Activated T-helper 2 cell treated with anti-CD3 and anti-CD28 coated beads, Interferon-gamma antibody, Interleukin-2, Interleukin-4, amounts not matched to agents 10 μg/mL and 5 μg/mL and 100 μg/mL, durations not matched to agents 14 hours and 24 hours and 36 hours (primary cell): ENCODE measurements around the gene WDR18. TPM values are rescaled to one million over a fixed set of nuclear protein-coding genes. Genes with fewer than 3 reads are reported as not detected.
A peak's percentile ranks its signal among the peaks of the same experiment; 100 is the strongest.

Experiments
- DNase-seq: peaks from one replicate; pipeline ENCODE4 v3.0.0; 2021; ENCODE audit warnings: low spot score
- H3K27ac Mint-ChIP-seq: one replicate; pipeline ENCODE4 v1.8.0; 2021; ENCODE audit warnings: mixed read lengths
- H3K27me3 Mint-ChIP-seq: one replicate; pipeline ENCODE4 v1.8.0; 2021; ENCODE audit warnings: low read depth, mixed read lengths
- H3K36me3 Mint-ChIP-seq: one replicate; pipeline ENCODE4 v1.8.0; 2021; ENCODE audit warnings: low read depth, mixed read lengths
- H3K4me1 Mint-ChIP-seq: one replicate; pipeline ENCODE4 v1.8.0; 2021; ENCODE audit warnings: low read depth, mixed read lengths
- H3K4me3 Mint-ChIP-seq: one replicate; pipeline ENCODE4 v1.8.0; 2021; ENCODE audit warnings: low read depth, mild to moderate bottlenecking, moderate library complexity, mixed read lengths
- H3K9me3 Mint-ChIP-seq: one replicate; pipeline ENCODE4 v1.8.0; 2021; ENCODE audit warnings: mixed read lengths
- intact Hi-C: fragments of 100-400 bp; cut with micrococcal nuclease; formaldehyde crosslinking; loops from one replicate; pipeline ENCODE4 v1.15.1; 2023
- total RNA-seq: library from RNA; stranded (reverse); gene quantifications from 2 replicates; pipeline ENCODE4 v1.2.3, GENCODE V29; 2022

WDR18 gene
- total RNA-seq, result 88.6 and 94.9 TPM in 2 replicates

GRCh38 chr19:984165-984967 is at the start of gene WDR18:
TSS of gene WDR18 (plus strand) at chr19:984345. CDS start at chr19:984354, 9 bp downstream.
- intact Hi-C loops, result loop anchor here (1.0 to 5.0 kb wide), 3 partner anchors 37 to 122 kb away; partner anchors contain the start of genes RNU6-2 and TMEM259
- Mint-ChIP-seq H3K27me3 (no peaks in the 10 kb centered on the region), H3K4me3 (peak within 1 kb of the TSS; percentile 95), H3K9me3 (no peaks in the 10 kb centered on the region), H3K27ac (peak within 1 kb of the TSS; percentile 94), H3K4me1 (peaks cover 11% of the 10 kb centered on the region), H3K36me3 (peaks cover 17% of the 10 kb centered on the region)
- DNase-seq, result peak; percentile 86

GRCh38 chr19:934865-935479 is 49.2 kb upstream of the WDR18 start:
- no peaks in the 10 kb centered on the region for H3K27me3 Mint-ChIP-seq
- H3K36me3 Mint-ChIP-seq, result peaks cover 34% of the 10 kb centered on the region
- no peaks in the 10 kb centered on the region for H3K9me3 Mint-ChIP-seq
- DNase-seq, result no peak
- H3K4me3 Mint-ChIP-seq, result no peak overlapping the region
- intact Hi-C loops, result no loop called here
- no peak overlapping the region for H3K27ac Mint-ChIP-seq
- H3K4me1 Mint-ChIP-seq, result peaks cover 6% of the 10 kb centered on the region

DNA sequence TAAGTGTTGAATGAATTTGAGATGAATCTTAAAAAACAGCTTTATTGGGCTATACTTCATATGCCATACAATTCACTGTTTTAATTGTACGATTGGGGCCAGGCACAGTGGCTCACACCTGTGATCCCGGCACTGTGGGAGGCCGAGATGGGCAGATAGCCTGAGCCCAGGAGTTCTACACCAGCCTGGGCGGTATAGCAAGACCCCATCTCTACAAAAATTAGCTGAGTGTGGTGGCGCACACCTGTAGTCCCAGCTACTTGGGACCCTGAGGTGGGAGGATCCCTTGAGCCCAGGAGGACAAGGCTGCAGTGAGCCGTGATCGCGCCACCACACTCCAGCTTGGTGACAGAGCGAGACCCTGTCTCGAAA is 48.0 kb upstream of the WDR18 start:
- Mint-ChIP-seq H3K4me3 (no peak overlapping the region), H3K4me1 (peaks cover 11% of the 10 kb centered on the region), H3K36me3 (peaks cover 33% of the 10 kb centered on the region), H3K9me3 (no peaks in the 10 kb centered on the region), H3K27me3 (peaks cover 3% of the 10 kb centered on the region), H3K27ac (no peak overlapping the region)
- intact Hi-C loops, result no loop called here
- no peak for DNase-seq

DNA sequence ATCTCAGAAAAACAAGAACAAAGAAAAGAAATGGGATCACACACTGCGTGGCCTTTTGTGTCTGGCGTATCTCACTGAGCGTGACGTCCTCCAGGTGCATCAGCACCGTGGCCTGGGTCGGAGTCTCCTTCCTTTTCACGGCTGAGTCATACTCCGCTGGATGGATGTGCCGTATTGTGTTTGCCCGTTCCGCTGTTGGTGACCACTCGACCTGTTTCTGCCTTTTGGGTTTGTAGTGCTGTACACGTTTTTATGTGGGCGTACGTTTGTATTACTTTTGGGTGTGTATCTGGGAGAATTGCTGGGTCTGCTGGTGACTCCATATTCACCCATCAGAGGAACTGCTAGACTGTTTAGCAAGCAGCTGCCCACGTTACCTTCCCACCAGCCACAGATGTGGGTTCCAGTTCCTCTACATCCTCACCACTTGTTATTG is 46.9 kb upstream of the WDR18 start:
- Mint-ChIP-seq H3K27me3 (peaks cover 3% of the 10 kb centered on the region), H3K9me3 (no peaks in the 10 kb centered on the region), H3K4me1 (peaks cover 15% of the 10 kb centered on the region), H3K36me3 (peaks cover 35% of the 10 kb centered on the region), H3K4me3 (no peak overlapping the region), H3K27ac (no peak overlapping the region)
- intact Hi-C loops, result no loop called here
- DNase-seq, result no peak

GRCh38 chr19:938233-938923 is 45.8 kb upstream of the WDR18 start:
- DNase-seq, result no peak
- Mint-ChIP-seq H3K27ac (no peak overlapping the region), H3K27me3 (peaks cover 3% of the 10 kb centered on the region), H3K4me3 (no peak overlapping the region), H3K36me3 (peaks cover 36% of the 10 kb centered on the region), H3K4me1 (peaks cover 12% of the 10 kb centered on the region), H3K9me3 (no peaks in the 10 kb centered on the region)
- intact Hi-C loops, result no loop called here

DNA sequence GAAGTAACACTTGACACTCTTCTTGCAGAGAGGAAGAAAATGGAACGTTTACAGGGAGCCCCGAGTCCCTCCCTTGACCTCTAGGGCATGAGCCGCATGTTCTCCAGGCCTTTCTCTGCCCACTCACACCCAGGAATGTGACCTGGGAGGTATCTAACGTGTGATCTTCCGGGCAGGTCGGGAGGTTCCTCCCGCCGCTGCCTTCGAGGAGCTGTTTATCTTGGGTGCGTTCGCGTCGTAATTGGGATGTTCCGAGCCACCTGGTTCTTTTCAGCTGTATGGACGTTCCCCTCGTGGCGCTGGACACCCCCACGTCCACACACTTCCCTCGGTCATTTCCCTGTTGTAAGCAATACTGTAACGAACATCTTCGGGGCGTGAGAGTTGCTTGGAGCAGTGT is 44.7 kb upstream of the WDR18 start:
- peaks cover 3% of the 10 kb centered on the region for H3K27me3 Mint-ChIP-seq
- H3K4me1 Mint-ChIP-seq, result peaks cover 12% of the 10 kb centered on the region
- peaks cover 36% of the 10 kb centered on the region for H3K36me3 Mint-ChIP-seq
- no peak for DNase-seq
- no peaks in the 10 kb centered on the region for H3K9me3 Mint-ChIP-seq
- H3K27ac Mint-ChIP-seq, result no peak overlapping the region
- intact Hi-C loops, result no loop called here
- no peak overlapping the region for H3K4me3 Mint-ChIP-seq

- H3K36me3 Mint-ChIP-seq, result peaks cover 36% of the 10 kb centered on the region
- H3K9me3 Mint-ChIP-seq, result no peaks in the 10 kb centered on the region
- intact Hi-C loops, result no loop called here
- H3K27me3 Mint-ChIP-seq, result peaks cover 3% of the 10 kb centered on the region
- no peak for DNase-seq
- peaks cover 12% of the 10 kb centered on the region for H3K4me1 Mint-ChIP-seq
- no peak overlapping the region for H3K27ac Mint-ChIP-seq
- H3K4me3 Mint-ChIP-seq, result peak overlapping the region; percentile 69
These were observed 44.2 kb upstream of the WDR18 start for GRCh38 chr19:939922-940321.

DNA sequence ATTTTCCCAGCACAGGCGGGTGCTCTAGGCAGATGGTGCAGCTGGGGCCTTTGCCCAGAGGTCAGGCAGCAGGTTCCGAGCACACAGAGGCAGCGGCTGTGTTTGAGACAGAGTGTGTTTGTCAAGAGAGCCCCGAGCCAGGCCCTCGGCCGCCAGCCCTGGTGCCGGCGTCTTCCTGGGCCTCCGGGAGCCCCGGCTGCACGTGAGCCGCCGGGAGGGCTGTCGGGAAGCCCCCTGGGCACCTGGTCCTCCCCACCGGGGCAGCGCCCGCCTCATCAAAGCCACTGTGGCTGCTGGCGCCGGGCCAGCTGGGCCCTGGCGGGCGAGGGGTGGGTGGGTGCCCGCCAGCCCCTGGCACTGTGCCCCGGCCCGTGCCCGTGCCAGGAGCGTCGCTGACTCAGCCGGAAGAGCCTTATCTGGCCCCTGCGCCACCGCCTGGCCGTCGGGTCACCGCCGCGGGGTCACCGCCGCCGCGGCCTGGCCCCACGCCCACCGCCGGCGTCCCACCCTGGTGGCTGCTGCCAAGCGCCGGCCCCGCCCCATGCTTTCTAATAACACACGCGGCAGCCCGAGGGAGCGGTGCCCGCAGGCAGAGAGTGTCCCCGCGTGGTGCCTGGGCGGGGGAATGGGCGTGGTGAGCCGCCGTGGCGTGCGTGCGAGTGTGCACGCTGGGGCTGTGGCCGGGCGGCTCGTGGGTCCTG is 43.4 kb upstream of the WDR18 start:
- H3K9me3 Mint-ChIP-seq, result no peaks in the 10 kb centered on the region
- DNase-seq, result no peak
- peaks cover 12% of the 10 kb centered on the region for H3K4me1 Mint-ChIP-seq
- peaks cover 3% of the 10 kb centered on the region for H3K27me3 Mint-ChIP-seq
- no peak overlapping the region for H3K27ac Mint-ChIP-seq
- peaks cover 33% of the 10 kb centered on the region for H3K36me3 Mint-ChIP-seq
- peak overlapping the region; percentile 69 for H3K4me3 Mint-ChIP-seq
- intact Hi-C loops, result no loop called here

DNA sequence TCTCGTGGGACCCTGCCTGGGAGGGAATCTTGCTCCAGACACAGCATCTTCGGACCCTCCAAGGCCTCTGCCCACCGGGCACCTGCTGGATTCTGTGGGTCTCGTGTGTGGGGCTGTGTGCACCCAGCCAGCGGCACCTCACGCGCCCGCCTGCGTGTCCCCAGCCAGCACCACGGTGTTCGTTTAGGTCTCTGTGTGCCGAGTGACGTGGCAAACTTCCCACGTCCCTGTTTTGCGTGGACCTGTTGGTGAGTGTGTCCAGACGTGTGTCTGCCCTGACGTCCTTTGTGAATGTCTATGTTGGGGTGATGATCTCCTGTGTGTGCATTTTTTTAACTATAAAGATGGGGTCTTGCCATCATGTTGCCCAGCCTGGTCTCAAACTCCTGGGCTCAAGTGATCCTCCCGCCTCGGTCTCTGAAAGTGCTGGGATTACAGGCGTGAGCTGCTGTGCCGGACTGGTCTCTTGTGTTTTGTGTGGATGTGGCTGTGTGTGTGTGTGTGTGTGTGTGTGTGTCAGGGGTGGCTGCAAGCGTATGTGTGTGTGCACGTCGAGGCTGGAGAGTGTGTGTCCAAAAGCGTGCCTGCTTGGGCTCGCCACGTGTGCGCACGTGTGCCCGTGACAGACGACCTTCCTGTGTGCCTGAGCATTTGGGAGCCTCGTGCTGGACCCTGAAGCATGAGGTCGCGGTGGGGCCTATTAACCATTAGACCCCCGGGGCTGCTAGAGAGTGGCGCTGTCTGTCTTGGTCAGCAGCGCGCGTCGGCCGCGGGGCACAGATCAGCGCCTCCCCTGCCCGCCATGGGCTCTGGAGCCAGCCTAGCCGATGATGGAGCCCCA is 42.6 kb upstream of the WDR18 start:
- intact Hi-C loops, result no loop called here
- Mint-ChIP-seq H3K27ac (no peak overlapping the region), H3K9me3 (no peaks in the 10 kb centered on the region), H3K36me3 (peaks cover 28% of the 10 kb centered on the region), H3K4me1 (peaks cover 12% of the 10 kb centered on the region), H3K4me3 (peak overlapping the region; percentile 62), H3K27me3 (peaks cover 3% of the 10 kb centered on the region)
- no peak for DNase-seq

DNA sequence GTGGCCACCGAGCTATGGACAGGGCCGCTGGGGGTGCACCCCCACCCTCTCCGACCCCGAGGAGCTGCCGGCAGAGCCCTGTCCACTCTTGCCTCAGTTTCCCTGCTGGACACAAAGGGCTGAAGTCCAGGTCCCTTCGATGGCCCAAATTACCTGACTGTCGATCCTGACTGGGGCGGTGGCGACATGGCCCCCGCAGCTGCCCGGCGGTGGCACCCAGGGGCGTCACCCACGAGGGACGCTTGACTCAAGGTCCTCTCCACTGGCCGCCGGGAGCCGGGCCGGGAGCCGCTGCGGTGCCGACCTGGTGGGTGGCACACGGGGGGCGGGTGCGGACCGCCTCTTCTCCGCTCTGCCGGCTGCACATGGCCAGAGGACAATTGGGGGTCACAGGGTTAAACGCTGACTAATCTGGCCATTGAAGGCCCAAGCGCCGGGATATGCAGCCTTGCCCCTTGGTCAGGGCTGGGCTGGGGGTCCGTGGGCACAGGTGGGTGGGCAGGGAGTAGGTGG is 42.0 kb upstream of the WDR18 start:
- Mint-ChIP-seq H3K4me3 (no peak overlapping the region), H3K4me1 (peaks cover 12% of the 10 kb centered on the region)

DNA sequence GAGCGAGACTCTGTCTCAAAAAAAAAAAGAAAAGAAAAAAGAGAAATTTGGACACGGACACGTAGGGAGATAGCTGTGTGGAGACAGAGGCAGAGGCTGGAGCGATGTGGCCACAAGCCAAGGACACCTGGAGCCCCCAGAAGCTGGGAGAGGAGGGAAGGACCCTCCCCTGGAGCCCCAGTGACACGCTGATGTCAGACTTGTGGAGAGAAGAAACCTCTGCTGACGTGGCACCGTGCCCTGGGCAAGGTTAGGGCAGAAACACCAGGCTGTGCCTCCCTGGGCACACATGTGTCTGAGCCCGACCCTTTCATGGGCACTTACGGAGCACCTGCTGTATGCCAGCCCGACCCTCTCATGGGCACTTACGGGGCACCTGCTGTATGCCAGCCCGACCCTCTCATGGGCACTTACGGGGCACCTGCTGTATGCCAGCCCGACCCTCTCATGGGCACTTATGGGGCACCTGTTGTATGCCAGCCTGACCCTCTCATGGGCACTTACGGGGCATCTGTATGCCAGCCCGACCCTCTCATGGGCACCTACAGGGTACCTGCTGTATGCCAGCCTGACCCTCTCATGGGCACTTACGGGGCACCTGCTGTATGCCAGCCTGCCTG is 40.5 kb upstream of the WDR18 start:
- intact Hi-C loops, result no loop called here
- H3K4me3 Mint-ChIP-seq, result no peak overlapping the region

More for the DNA sequence above, 42.0 kb upstream of the WDR18 start:
- peaks cover 3% of the 10 kb centered on the region for H3K27me3 Mint-ChIP-seq
- no peak overlapping the region for H3K27ac Mint-ChIP-seq
- no peak for DNase-seq
- no peaks in the 10 kb centered on the region for H3K9me3 Mint-ChIP-seq
- intact Hi-C loops, result no loop called here
- peaks cover 27% of the 10 kb centered on the region for H3K36me3 Mint-ChIP-seq

More for the DNA sequence above, 40.5 kb upstream of the WDR18 start:
- DNase-seq, result no peak
- H3K27me3 Mint-ChIP-seq, result peaks cover 3% of the 10 kb centered on the region
- H3K4me1 Mint-ChIP-seq, result peaks cover 10% of the 10 kb centered on the region
- no peaks in the 10 kb centered on the region for H3K9me3 Mint-ChIP-seq
- H3K27ac Mint-ChIP-seq, result no peak overlapping the region
- peaks cover 21% of the 10 kb centered on the region for H3K36me3 Mint-ChIP-seq
